Sigmoid colon (tissue), 7 donors: ENCODE results near the gene WNK2. TPM values are rescaled to one million over a fixed set of nuclear protein-coding genes. Genes with fewer than 3 reads are reported as not detected.
A peak's percentile ranks its signal among the peaks of the same experiment; 100 is the strongest.

ENCODE experiments used
- DNase-seq: peaks from one replicate; pipeline ENCODE4 v3.0.0-alpha.2; 2019
- H3K27ac ChIP-seq, 4 donors: fragments of 200-600 bp; sonication (generic); one replicate each; pipeline ENCODE4 v1.5.1; 2016 to 2019; ENCODE audit warnings: mild to moderate bottlenecking in 1 of 4
- H3K27me3 ChIP-seq, 3 donors: fragments of 200-600 bp; sonication (generic); one replicate each; pipeline ENCODE4 v1.5.1; 2019; ENCODE audit warnings: mild to moderate bottlenecking in 1 of 3
- H3K36me3 ChIP-seq, 4 donors: fragments of 200-600 bp; sonication (generic); one replicate each; pipeline ENCODE4 v1.5.1; 2016 to 2019
- H3K4me1 ChIP-seq, 4 donors: fragments of 200-600 bp; sonication (generic); one replicate each; pipeline ENCODE4 v1.5.1; 2017 to 2019
- H3K4me3 ChIP-seq, 4 donors: fragments of 200-600 bp; sonication (generic); one replicate each; pipeline ENCODE4 v1.5.1; 2017 to 2019; ENCODE audit warnings: mild to moderate bottlenecking in 2 of 4, moderate library complexity in 1 of 4
- H3K9me3 ChIP-seq, 4 donors: fragments of 200-600 bp in 3 of 4; sonication (generic) in 3 of 4; one replicate each; pipeline versions ENCODE4 v1.5.1 to v1.6.1; 2013 to 2019
- CTCF ChIP-seq, 4 experiments: fragments of 450-650 bp in 3 of 4; fragments of 200-600 bp in 1 of 4; IDR thresholded peaks; one replicate each; pipeline ENCODE4 v1.5.1; 2016 to 2019; ENCODE audit warnings: antibody characterized with exemption in 4 of 4, mild to moderate bottlenecking in 3 of 4, moderate library complexity in 2 of 4
- EP300 ChIP-seq, 4 donors: sonication (generic); formaldehyde crosslinking; IDR thresholded peaks; one replicate each; pipeline ENCODE4 v1.6.1; 2017; ENCODE audit warnings: antibody characterized with exemption in 4 of 4
- POLR2A ChIP-seq, 2 donors: fragments of 450-650 bp; IDR thresholded peaks; one replicate each; pipeline ENCODE4 v1.6.1; 2016; ENCODE audit warnings: antibody characterized with exemption in 2 of 2, mild to moderate bottlenecking in 2 of 2, moderate library complexity in 2 of 2
- POLR2AphosphoS5 ChIP-seq, 4 donors: sonication (generic); formaldehyde crosslinking; IDR thresholded peaks; one replicate each; pipeline ENCODE4 v1.6.1; 2017; ENCODE audit warnings: antibody characterized with exemption in 4 of 4
- WGBS, 2 donors: extraction: QIAGEN DNeasy Blood & Tissue Kit; methylation state at CpG; one replicate each; pipeline ENCODE4 v1.1.7; 2013; 5-methylcytosine and 5-hydroxymethylcytosine counted together
- intact Hi-C: fragments of 100-400 bp; cut with DNase I; formaldehyde crosslinking; loops from one replicate; pipeline ENCODE4 v1.15.1; 2023
- polyA plus RNA-seq, 3 donors: library from polyadenylated mRNA; stranded (reverse); fragments of 200-250 nt; gene quantifications; one replicate each; pipeline ENCODE4 v1.2.3, GENCODE V29; 2013
- total RNA-seq, 4 donors: library from RNA; depleted of rRNA; stranded (reverse); fragments of >200 nt; gene quantifications; one replicate each; pipeline ENCODE4 v1.1.0, GENCODE V29; 2016
- donor health status: healthy with polysubstance abuse.
- donor health status: Bipolar disorder and iron deficiency.
- donor health status: healthy.

The WNK2 gene
- total and polyA plus RNA-seq, 7 donors = 12.6 to 95.8 (median 20.0) TPM

DNA sequence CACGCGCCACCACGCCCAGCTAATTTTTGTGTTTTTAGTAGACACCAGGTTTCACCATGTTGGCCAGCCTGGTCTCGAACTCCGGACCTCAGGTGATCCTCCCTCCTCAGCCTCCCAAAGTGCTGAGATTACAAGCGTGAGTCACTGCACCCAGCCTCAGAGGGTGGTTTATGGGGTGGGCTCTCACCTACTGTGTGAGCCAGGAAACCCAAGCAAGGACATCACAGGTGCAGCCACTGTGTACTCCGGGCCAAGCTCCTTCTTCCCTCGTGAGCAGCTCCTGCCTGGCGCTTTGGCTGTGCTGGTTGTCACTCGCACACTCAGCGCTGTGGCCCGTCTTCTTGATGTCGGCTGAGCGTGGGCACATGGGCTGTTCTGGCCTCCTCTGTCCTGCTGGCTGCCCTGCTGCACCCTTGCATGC lies 70.1 kb downstream of the WNK2 start:
- no peaks in the 10 kb centered on the region for H3K9me3 ChIP-seq
- DNase-seq = peak; percentile 38
- TF ChIP-seq EP300 (IDR thresholded peaks at IDR 0.05) (no peak), POLR2AphosphoS5 (IDR thresholded peaks at IDR 0.05) (no peak), POLR2A (IDR thresholded peaks at IDR 0.05) (no peak), CTCF (IDR thresholded peaks at IDR 0.05) (no peak)
- intact Hi-C loops = no loop called here
- no peak overlapping the region for H3K4me3 ChIP-seq
- WGBS, 2 donors = 93 to 96% methylated on average over 14 of the region's 14 CpGs
- H3K27me3 ChIP-seq = no peaks in the 10 kb centered on the region
- no peak overlapping the region for H3K27ac ChIP-seq
- H3K36me3 ChIP-seq = peaks cover 0 to 50% (median 0%) of the 10 kb centered on the region in 4 donors
- peaks cover 0 to 9% (median 0%) of the 10 kb centered on the region in 4 donors for H3K4me1 ChIP-seq

DNA sequence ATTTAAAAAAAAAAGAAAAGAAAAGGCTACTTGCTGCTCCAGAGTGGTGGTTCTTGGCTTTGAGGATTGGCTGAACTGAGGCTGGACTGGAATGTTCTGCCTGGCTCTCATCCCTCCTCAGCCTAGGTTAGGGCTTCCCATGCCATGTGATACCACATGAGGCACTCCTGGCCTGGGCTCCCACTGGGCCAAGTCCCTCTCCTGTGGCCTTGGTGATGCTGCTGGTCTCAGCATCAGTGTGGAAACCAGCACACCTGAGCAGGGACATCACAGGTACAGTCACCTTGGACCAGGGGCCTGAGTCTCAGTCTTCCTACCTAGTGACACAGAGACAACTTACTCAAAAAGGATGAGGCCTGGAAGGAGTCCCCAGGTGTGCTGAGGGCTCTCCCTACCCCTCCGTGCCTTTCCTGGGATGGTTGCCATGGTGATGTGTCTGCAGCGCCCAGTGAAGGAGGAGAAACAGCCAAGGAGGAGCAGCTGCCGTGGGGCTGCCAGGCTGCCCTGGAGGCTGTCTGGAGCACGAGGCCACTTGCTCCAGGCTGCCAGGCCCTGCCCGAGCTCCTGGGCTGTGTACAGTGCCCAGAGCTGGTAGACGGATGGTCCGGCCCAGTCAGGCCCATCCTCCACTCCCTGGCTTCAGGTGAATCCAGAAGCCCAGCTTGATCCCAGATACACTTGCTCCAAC lies 71.0 kb downstream of the WNK2 start:
- peak; percentile 58 for DNase-seq
- Histone ChIP-seq H3K4me1 (peaks cover 0 to 9% (median 0%) of the 10 kb centered on the region in 4 donors), H3K27ac (no peak overlapping the region), H3K4me3 (no peak overlapping the region), H3K9me3 (no peaks in the 10 kb centered on the region), H3K36me3 (peaks cover 0 to 59% (median 2%) of the 10 kb centered on the region in 4 donors), H3K27me3 (no peaks in the 10 kb centered on the region)
- TF ChIP-seq EP300 (IDR thresholded peaks at IDR 0.05) (no peak), POLR2AphosphoS5 (IDR thresholded peaks at IDR 0.05) (no peak), CTCF (IDR thresholded peaks at IDR 0.05) (no peak), POLR2A (IDR thresholded peaks at IDR 0.05) (no peak)
- intact Hi-C loops = no loop called here
- WGBS, 2 donors = 82 to 86% methylated on average over 7 of the region's 7 CpGs

DNA sequence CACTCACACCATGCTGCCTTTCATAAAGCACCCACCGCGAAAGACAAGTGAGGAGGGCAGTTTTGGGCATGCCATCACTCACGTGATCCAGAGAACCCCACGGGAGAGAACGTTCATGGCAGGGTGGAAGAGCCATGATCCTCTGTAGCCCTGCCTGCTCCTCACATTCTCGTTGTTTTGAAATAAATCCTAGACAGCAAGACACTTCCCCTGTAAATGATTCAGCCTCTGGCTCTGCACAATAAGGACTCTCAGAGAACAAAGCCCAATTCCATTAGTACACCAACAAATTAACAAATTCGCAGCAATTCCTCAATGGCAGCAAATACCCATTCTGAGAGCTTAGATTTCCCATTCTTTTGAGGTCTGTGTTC lies 71.5 kb downstream of the WNK2 start:
- peaks cover 0 to 64% (median 2%) of the 10 kb centered on the region in 4 donors for H3K36me3 ChIP-seq
- H3K9me3 ChIP-seq = no peaks in the 10 kb centered on the region
- H3K4me3 ChIP-seq = no peak overlapping the region
- peaks cover 0 to 9% (median 0%) of the 10 kb centered on the region in 4 donors for H3K4me1 ChIP-seq
- no peaks in the 10 kb centered on the region for H3K27me3 ChIP-seq
- TF ChIP-seq CTCF (IDR thresholded peaks at IDR 0.05) (no peak), POLR2AphosphoS5 (IDR thresholded peaks at IDR 0.05) (no peak), POLR2A (IDR thresholded peaks at IDR 0.05) (no peak), EP300 (IDR thresholded peaks at IDR 0.05) (no peak)
- DNase-seq = no peak
- no peak overlapping the region for H3K27ac ChIP-seq
- intact Hi-C loops = no loop called here
- 84 to 86% methylated on average over 7 of the region's 7 CpGs for WGBS, 2 donors

- Histone ChIP-seq H3K4me3 (no peak overlapping the region), H3K9me3 (no peaks in the 10 kb centered on the region), H3K27ac (no peak overlapping the region), H3K4me1 (peaks cover 0 to 9% (median 0%) of the 10 kb centered on the region in 4 donors), H3K27me3 (no peaks in the 10 kb centered on the region), H3K36me3 (peaks cover 0 to 71% (median 2%) of the 10 kb centered on the region in 4 donors)
- intact Hi-C loops = no loop called here
- 88 to 92% methylated on average over 22 of the region's 22 CpGs for WGBS, 2 donors
- DNase-seq = peak; percentile 57
- TF ChIP-seq EP300 (IDR thresholded peaks at IDR 0.05) (no peak), CTCF (IDR thresholded peaks at IDR 0.05) (no peak), POLR2AphosphoS5 (IDR thresholded peaks at IDR 0.05) (no peak), POLR2A (IDR thresholded peaks at IDR 0.05) (no peak)
Measured at GRCh38 chr9:93255994-93256877, 72.3 kb downstream of the WNK2 start.
